PC-3 (cell line): ENCODE results near the gene MATCAP1.

Source experiments
- CTCF ChIP-seq: fragments of 300-600 bp; sonication (generic); conservative IDR thresholded peaks from 2 replicates; pipeline ENCODE4 v1.5.1; 2017; ENCODE audit warnings: antibody characterized with exemption, low read depth, mild to moderate bottlenecking, low read length
- EZH2 ChIP-seq: fragments of 300-600 bp; sonication (generic); IDR thresholded peaks from one replicate; pipeline ENCODE4 v1.6.1; 2017; ENCODE audit warnings: antibody characterized with exemption, mild to moderate bottlenecking, low read length; ENCODE audit not compliant: unreplicated experiment

- TF ChIP-seq CTCF: no peak
- no peak for TF ChIP-seq EZH2
Measured at GRCh38 chr16:67137605-67138004, 46.2 kb downstream of the MATCAP1 start.
